KMS-11 (cell line): ENCODE results near the gene AGFG2.
"Not testable (repeated sequence)": the region's sequence is repeated elsewhere in the genome, so short reads cannot be mapped to it uniquely, and the experiment has no call there.

ENCODE experiments used
- H2AFZ ChIP-seq: fragments of 200-600 bp; sonication (generic); 2 replicates; pipeline ENCODE4 v1.6.1; 2016; ENCODE audit warnings: antibody characterized with exemption, mixed run types, low read depth
- H3K27ac ChIP-seq: fragments of 200-600 bp; sonication (generic); 2 replicates; pipeline ENCODE4 v1.6.1; 2016; ENCODE audit warnings: mild to moderate bottlenecking, mixed run types
- H3K27me3 ChIP-seq: fragments of 200-600 bp; sonication (generic); 2 replicates; pipeline ENCODE4 v1.6.1; 2017; ENCODE audit warnings: mild to moderate bottlenecking, low read depth, mixed run types, moderate library complexity; ENCODE audit not compliant: insufficient read depth
- H3K36me3 ChIP-seq: fragments of 200-600 bp; sonication (generic); 2 replicates; pipeline ENCODE4 v1.6.1; 2017; ENCODE audit warnings: mild to moderate bottlenecking, mixed run types; ENCODE audit not compliant: insufficient read depth
- H3K4me1 ChIP-seq: fragments of 200-600 bp; sonication (generic); 2 replicates; pipeline ENCODE4 v1.6.1; 2016; ENCODE audit warnings: mild to moderate bottlenecking, low read depth, mixed run types; ENCODE audit not compliant: poor library complexity, severe bottlenecking
- H3K4me2 ChIP-seq: fragments of 200-600 bp; sonication (generic); 2 replicates; pipeline ENCODE4 v1.7.0; 2016; ENCODE audit warnings: mild to moderate bottlenecking, mixed run types
- H3K4me3 ChIP-seq: fragments of 200-600 bp; sonication (generic); IDR thresholded peaks from 2 replicates; pipeline ENCODE4 v1.6.1; 2017; ENCODE audit warnings: low read depth, low read length, mixed read lengths; ENCODE audit not compliant: insufficient read depth
- H3K79me2 ChIP-seq: fragments of 200-600 bp; sonication (generic); 2 replicates; pipeline ENCODE4 v1.6.1; 2016; ENCODE audit warnings: low read depth, mixed run types; ENCODE audit not compliant: insufficient read depth
- H3K9ac ChIP-seq: fragments of 200-600 bp; sonication (generic); 2 replicates; pipeline ENCODE4 v1.6.1; 2016; ENCODE audit warnings: mild to moderate bottlenecking, mixed run types
- H4K20me1 ChIP-seq: fragments of 200-600 bp; sonication (generic); 2 replicates; pipeline ENCODE4 v1.6.1; 2016; ENCODE audit warnings: mild to moderate bottlenecking, mixed run types; ENCODE audit not compliant: insufficient read depth
- TF ChIP-seq, protein P1 (sequence below): fragments of 200-600 bp; sonication (generic); conservative IDR thresholded peaks from 2 replicates; pipeline ENCODE4 v1.6.1; 2017; ENCODE audit warnings: low read depth, mild to moderate bottlenecking, antibody characterized with exemption, low read length, moderate library complexity, mixed read lengths

Gene AGFG2

DNA sequence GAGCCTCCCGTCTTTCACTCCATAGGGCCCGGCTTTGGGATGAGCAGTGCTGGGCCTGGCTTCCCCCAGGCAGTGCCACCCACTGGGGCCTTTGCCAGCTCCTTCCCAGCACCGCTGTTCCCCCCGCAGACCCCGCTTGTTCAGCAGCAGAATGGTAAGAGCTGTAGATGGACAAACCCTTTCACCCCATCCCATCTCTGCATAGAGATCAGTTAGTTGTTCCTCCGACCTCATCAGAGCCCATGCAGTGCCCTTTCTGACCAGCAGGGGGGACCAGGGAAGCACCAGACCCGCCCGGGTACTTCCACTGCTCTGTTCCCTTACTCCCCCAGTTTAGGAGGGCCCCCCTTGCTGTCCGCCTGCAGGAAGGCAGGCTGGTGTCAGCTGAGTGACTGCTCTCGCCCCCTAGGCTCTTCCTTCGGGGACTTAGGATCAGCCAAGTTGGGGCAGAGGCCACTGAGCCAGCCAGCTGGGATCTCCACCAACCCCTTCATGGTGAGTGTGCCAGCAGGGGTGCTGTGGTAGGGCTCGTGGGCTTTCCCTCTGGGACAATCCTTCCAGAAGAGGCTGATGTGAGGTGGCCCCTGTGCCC lies 24.9 kb downstream of the AGFG2 start:
- no peaks in the 10 kb centered on the region for H3K36me3 ChIP-seq
- no peaks in the 10 kb centered on the region for H3K27me3 ChIP-seq
- H3K9ac ChIP-seq: no peak overlapping the region
- TF ChIP-seq, protein P1, sequence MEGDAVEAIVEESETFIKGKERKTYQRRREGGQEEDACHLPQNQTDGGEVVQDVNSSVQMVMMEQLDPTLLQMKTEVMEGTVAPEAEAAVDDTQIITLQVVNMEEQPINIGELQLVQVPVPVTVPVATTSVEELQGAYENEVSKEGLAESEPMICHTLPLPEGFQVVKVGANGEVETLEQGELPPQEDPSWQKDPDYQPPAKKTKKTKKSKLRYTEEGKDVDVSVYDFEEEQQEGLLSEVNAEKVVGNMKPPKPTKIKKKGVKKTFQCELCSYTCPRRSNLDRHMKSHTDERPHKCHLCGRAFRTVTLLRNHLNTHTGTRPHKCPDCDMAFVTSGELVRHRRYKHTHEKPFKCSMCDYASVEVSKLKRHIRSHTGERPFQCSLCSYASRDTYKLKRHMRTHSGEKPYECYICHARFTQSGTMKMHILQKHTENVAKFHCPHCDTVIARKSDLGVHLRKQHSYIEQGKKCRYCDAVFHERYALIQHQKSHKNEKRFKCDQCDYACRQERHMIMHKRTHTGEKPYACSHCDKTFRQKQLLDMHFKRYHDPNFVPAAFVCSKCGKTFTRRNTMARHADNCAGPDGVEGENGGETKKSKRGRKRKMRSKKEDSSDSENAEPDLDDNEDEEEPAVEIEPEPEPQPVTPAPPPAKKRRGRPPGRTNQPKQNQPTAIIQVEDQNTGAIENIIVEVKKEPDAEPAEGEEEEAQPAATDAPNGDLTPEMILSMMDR: peak; percentile 96
- H2AFZ ChIP-seq: no peak overlapping the region
- H4K20me1 ChIP-seq: no peaks in the 10 kb centered on the region
- H3K27ac ChIP-seq: no peak overlapping the region
- no peak overlapping the region for H3K4me2 ChIP-seq
- H3K4me1 ChIP-seq: peaks cover 11% of the 10 kb centered on the region
- no peak overlapping the region for H3K4me3 ChIP-seq
- no peaks in the 10 kb centered on the region for H3K79me2 ChIP-seq

DNA sequence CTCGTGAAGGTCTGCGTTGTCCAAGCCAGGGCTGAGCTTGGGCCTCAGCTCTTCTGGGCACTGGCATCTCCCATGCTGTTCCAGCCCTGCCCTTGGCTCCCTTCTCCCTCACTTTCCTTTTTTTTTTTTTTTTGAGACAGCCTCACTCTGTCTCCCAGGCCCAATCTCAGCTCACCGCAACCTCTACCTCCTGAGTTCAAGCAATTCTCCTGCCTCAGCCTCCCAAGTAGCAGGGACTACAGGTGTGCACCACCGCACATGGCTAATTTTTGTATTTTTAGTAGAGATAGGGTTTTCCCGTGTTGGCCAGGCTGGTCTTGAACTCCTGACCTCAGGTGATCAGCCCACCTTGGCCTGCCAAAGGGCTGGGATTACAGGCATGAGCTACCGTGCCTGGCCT lies 25.4 kb downstream of the AGFG2 start:
- not testable (repeated sequence) for H4K20me1 ChIP-seq, H2AFZ ChIP-seq, H3K36me3 ChIP-seq, H3K4me3 ChIP-seq, H3K4me1 ChIP-seq, H3K4me2 ChIP-seq, H3K9ac ChIP-seq, H3K79me2 ChIP-seq, H3K27ac ChIP-seq, H3K27me3 ChIP-seq

DNA sequence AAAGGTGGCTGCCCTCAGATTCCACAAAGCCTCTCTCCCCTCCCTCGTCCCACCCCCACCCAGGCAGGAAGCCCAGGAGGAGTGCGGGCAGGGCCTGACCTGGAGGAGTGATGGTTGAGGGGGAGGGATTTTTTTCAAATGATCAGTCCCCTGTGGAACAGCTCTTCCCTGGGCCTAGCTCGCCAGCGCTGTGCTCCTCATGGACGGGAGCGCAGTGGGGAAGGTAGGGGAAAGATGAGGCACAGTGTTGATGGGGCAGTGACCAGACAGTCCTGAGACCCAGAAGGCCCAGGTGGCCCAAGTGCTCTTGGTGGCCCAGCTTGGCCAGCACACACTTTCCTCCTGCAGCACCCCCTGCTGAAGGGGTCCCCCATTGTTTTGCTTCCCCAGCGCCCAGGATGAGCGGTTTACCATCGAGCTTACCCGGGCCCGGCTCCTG lies 26.1 kb downstream of the AGFG2 start:
- H3K79me2 ChIP-seq: no peaks in the 10 kb centered on the region
- no peaks in the 10 kb centered on the region for H3K27me3 ChIP-seq
- H3K36me3 ChIP-seq: no peaks in the 10 kb centered on the region
- no peak overlapping the region for H2AFZ ChIP-seq
- no peak overlapping the region for H3K4me2 ChIP-seq
- H4K20me1 ChIP-seq: no peaks in the 10 kb centered on the region
- no peaks in the 10 kb centered on the region for H3K4me1 ChIP-seq
- H3K4me3 ChIP-seq: no peak overlapping the region
- no peak overlapping the region for H3K27ac ChIP-seq
- no peak overlapping the region for H3K9ac ChIP-seq
- TF ChIP-seq, protein P1: no peak

DNA sequence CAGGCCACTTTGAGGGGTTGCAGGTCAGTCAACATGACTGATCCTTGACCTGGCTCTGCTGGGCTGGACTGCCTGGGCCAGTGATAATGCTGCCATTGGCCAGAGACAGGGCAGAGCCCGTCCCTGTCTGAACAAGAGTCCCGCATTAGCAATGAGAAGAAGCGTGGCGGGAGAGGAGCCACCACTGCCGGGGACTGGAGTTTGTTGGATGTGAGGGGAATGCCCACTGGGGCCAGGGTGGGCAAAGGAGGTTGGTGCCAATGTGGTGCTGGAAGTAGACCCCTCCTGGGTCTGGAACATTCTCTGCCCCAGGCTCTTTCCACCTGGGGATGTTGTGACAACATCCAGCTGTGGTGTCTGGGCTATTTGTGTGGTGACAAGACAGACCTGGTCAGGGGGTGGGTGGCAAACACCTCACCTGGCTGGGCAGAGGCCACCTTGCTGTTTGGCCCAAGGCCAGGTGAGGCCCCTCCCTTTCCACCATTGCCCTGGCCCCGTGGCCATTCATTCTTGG lies 27.1 kb downstream of the AGFG2 start:
- Histone ChIP-seq H2AFZ (no peak overlapping the region), H3K4me1 (no peaks in the 10 kb centered on the region), H3K4me2 (no peak overlapping the region), H3K36me3 (no peaks in the 10 kb centered on the region), H4K20me1 (no peaks in the 10 kb centered on the region), H3K9ac (no peak overlapping the region), H3K4me3 (no peak overlapping the region), H3K79me2 (no peaks in the 10 kb centered on the region), H3K27ac (no peak overlapping the region), H3K27me3 (no peaks in the 10 kb centered on the region)
- TF ChIP-seq, protein P1: no peak

DNA sequence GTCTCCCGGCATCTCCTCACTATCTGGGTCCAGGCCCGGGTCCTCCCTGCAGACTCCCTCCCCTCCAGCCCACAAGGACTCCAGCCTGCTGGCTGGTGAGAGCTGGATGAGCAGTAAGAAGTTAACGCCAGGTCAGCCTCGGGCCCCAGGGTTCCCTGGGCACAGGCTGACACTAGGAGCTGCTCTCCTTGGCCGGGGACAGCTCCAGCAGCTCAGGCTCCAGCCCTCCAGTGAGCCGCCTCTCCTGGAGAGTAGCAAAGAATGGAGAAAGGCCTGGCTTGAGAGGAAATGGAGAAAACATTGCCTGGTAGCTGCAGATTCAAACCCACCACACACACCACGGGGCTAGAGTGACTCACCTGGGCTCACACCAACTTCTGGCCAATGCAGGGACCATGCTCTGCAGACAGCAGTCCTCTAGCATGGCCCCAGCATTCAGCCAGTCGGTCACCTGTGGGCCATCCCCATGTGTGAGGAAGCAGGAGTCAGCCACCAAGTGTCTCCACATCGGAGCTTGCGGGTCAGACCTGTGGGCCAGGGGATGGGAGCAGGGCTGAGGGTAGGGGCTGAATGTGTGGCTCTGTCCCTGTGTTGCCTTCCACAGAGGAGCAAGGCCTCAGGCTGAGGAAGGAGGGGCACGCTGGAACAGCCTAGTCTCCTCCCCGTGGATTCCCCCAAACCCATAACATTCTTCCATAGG lies 28.2 kb downstream of the AGFG2 start:
- H3K4me3 ChIP-seq: no peak overlapping the region
- TF ChIP-seq, protein P1: no peak
- no peak overlapping the region for H3K27ac ChIP-seq
- H3K27me3 ChIP-seq: no peaks in the 10 kb centered on the region
- no peak overlapping the region for H3K9ac ChIP-seq
- no peak overlapping the region for H2AFZ ChIP-seq
- H4K20me1 ChIP-seq: no peaks in the 10 kb centered on the region
- no peaks in the 10 kb centered on the region for H3K36me3 ChIP-seq
- no peaks in the 10 kb centered on the region for H3K79me2 ChIP-seq
- no peak overlapping the region for H3K4me2 ChIP-seq
- no peaks in the 10 kb centered on the region for H3K4me1 ChIP-seq
